Prostate gland (tissue), 2 donors: ENCODE data around the gene SUN5.

Experiments
- POLR2A ChIP-seq: fragments of 450-650 bp; IDR thresholded peaks from one replicate; pipeline ENCODE4 v1.6.1; 2016; ENCODE audit warnings: antibody characterized with exemption, mild to moderate bottlenecking
- POLR2AphosphoS5 ChIP-seq: sonication (generic); formaldehyde crosslinking; IDR thresholded peaks from one replicate; pipeline ENCODE4 v1.6.1; 2017; ENCODE audit warnings: antibody characterized with exemption
- TF ChIP-seq, protein P1 (sequence below), 4 experiments: fragments of 200-600 bp in 2 of 4; fragments of 450-650 bp in 2 of 4; sonication (generic) in 2 of 4; IDR thresholded peaks; 1 replicate in 3 of 4; 2 replicates in 1 of 4; pipeline ENCODE4 v1.5.1; 2016 to 2019; ENCODE audit warnings: antibody characterized with exemption in 4 of 4, mild to moderate bottlenecking in 2 of 4, moderate library complexity in 2 of 4

GRCh38 chr20:32979201-32979998 is 24.8 kb downstream of the SUN5 start:
- TF ChIP-seq POLR2A, result no peak
- TF ChIP-seq POLR2AphosphoS5, result no peak
- TF ChIP-seq, protein P1, sequence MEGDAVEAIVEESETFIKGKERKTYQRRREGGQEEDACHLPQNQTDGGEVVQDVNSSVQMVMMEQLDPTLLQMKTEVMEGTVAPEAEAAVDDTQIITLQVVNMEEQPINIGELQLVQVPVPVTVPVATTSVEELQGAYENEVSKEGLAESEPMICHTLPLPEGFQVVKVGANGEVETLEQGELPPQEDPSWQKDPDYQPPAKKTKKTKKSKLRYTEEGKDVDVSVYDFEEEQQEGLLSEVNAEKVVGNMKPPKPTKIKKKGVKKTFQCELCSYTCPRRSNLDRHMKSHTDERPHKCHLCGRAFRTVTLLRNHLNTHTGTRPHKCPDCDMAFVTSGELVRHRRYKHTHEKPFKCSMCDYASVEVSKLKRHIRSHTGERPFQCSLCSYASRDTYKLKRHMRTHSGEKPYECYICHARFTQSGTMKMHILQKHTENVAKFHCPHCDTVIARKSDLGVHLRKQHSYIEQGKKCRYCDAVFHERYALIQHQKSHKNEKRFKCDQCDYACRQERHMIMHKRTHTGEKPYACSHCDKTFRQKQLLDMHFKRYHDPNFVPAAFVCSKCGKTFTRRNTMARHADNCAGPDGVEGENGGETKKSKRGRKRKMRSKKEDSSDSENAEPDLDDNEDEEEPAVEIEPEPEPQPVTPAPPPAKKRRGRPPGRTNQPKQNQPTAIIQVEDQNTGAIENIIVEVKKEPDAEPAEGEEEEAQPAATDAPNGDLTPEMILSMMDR (IDR thresholded peaks at IDR 0.05), result no peak
